PC-3 (cell line): Measurements from ENCODE around the gene TMEM201. TPM values are rescaled to one million over a fixed set of nuclear protein-coding genes. Genes with fewer than 3 reads are reported as not detected.

Source experiments
- ATAC-seq: fragments of 200-7000 bp; cut with Tn5 transposase; 2 replicates; pipeline ENCODE4 v1.9.1; 2020; ENCODE audit warnings: mild to moderate bottlenecking, moderate library complexity
- BruUV-seq: library from RNA; stranded (reverse); fragments of 400-500 nt; replicated peaks from 2 replicates; lab custom pipeline; 2021; lab: Mats Ljungman, UMichigan
- CTCF ChIA-PET: fragments of 300-600 bp; sonication (Branson Sonifier 250); formaldehyde crosslinking; loops from one replicate; lab custom pipeline; 2022; ENCODE audit warnings: antibody characterized with exemption; lab: Charles Lee
- POLR2A ChIA-PET: fragments of 300-600 bp; sonication (Branson Sonifier 250); formaldehyde crosslinking; loops from one replicate; lab custom pipeline; 2022; ENCODE audit warnings: antibody characterized with exemption; ENCODE audit not compliant: unreplicated experiment; lab: Charles Lee
- DNase-seq: peaks from one replicate; pipeline ENCODE4 v3.0.0-alpha.2; 2015
- H2AFZ ChIP-seq: fragments of 300-600 bp; sonication (generic); 2 replicates; pipeline ENCODE4 v1.6.0; 2016; ENCODE audit warnings: antibody characterized with exemption, low read length
- H3F3A ChIP-seq: fragments of 300-600 bp; sonication (generic); one replicate; pipeline ENCODE4 v1.6.0; 2017; ENCODE audit warnings: antibody characterized with exemption, low read length, control low read depth, mild to moderate bottlenecking; ENCODE audit not compliant: unreplicated experiment
- H3K27ac ChIP-seq: fragments of 300-600 bp; sonication (generic); 2 replicates; pipeline ENCODE4 v1.5.1; 2016; ENCODE audit warnings: mild to moderate bottlenecking, low read length
- H3K27me3 ChIP-seq: fragments of 300-600 bp; sonication (generic); 2 replicates; pipeline ENCODE4 v1.6.1; 2016; ENCODE audit warnings: low read length, mixed read lengths
- H3K36me3 ChIP-seq: fragments of 300-600 bp; sonication (generic); 2 replicates; pipeline ENCODE4 v1.6.1; 2016; ENCODE audit warnings: low read depth, mixed run types, low read length, mixed read lengths
- H3K4me1 ChIP-seq: fragments of 300-600 bp; sonication (generic); 2 replicates; pipeline ENCODE4 v1.5.1; 2016; ENCODE audit warnings: low read length; ENCODE audit not compliant: insufficient read depth
- H3K4me2 ChIP-seq: fragments of 300-600 bp; sonication (generic); 2 replicates; pipeline ENCODE4 v1.6.0; 2016; ENCODE audit warnings: low read length
- H3K4me3 ChIP-seq: fragments of 300-600 bp; sonication (generic); 2 replicates; pipeline ENCODE4 v1.5.1; 2016; ENCODE audit warnings: mild to moderate bottlenecking, low read length, mixed read lengths
- H3K79me2 ChIP-seq: fragments of 300-600 bp; sonication (generic); 2 replicates; pipeline ENCODE4 v1.6.1; 2017; ENCODE audit warnings: low read length, mixed read lengths
- H3K9ac ChIP-seq: fragments of 300-600 bp; sonication (generic); 2 replicates; pipeline ENCODE4 v1.6.0; 2016; ENCODE audit warnings: mild to moderate bottlenecking, low read length
- H3K9me2 ChIP-seq: fragments of 300-600 bp; sonication (generic); replicated peaks from 2 replicates; pipeline ENCODE4 v1.6.1; 2016; ENCODE audit warnings: mixed run types, low read length, mixed read lengths
- H3K9me3 ChIP-seq: fragments of 300-600 bp; sonication (generic); 2 replicates; pipeline ENCODE4 v1.6.1; 2016; ENCODE audit warnings: low read length, mixed read lengths
- H4K20me1 ChIP-seq: fragments of 300-600 bp; sonication (generic); 2 replicates; pipeline ENCODE4 v1.6.1; 2016; ENCODE audit warnings: low read length, mixed read lengths
- CTCF ChIP-seq: fragments of 300-600 bp; sonication (generic); conservative IDR thresholded peaks from 2 replicates; pipeline ENCODE4 v1.5.1; 2017; ENCODE audit warnings: antibody characterized with exemption, low read depth, mild to moderate bottlenecking, low read length
- EZH2 ChIP-seq: fragments of 300-600 bp; sonication (generic); IDR thresholded peaks from one replicate; pipeline ENCODE4 v1.6.1; 2017; ENCODE audit warnings: antibody characterized with exemption, mild to moderate bottlenecking, low read length; ENCODE audit not compliant: unreplicated experiment
- EZH2phosphoT487 ChIP-seq: fragments of 300-600 bp; sonication (generic); IDR thresholded peaks from 2 replicates; pipeline ENCODE4 v1.6.1; 2018; ENCODE audit warnings: mild to moderate bottlenecking, antibody characterized with exemption, low read length, borderline replicate concordance
- intact Hi-C: fragments of 100-400 bp; cut with micrococcal nuclease; formaldehyde crosslinking; loops from 2 replicates; pipeline ENCODE4 v1.9.0; 2023
- total RNA-seq: library from RNA; depleted of rRNA; stranded (reverse); fragments of >200 nt; gene quantifications from 2 replicates; pipeline ENCODE4 v1.2.3, GENCODE V29; 2014

The TMEM201 gene
- total RNA-seq, 1 experiment from 2014 or later = 13.8 TPM

- Histone ChIP-seq H3K9me2 (no peaks in the 10 kb centered on the region), H2AFZ (no peak overlapping the region), H3K4me1 (no peaks in the 10 kb centered on the region; the same call in 1 of the 2 replicates), H4K20me1 (no peaks in the 10 kb centered on the region), H3K36me3 (no peaks in the 10 kb centered on the region), H3K4me3 (no peak overlapping the region), H3K4me2 (no peak overlapping the region), H3K27ac (no peak overlapping the region), H3F3A (no peaks in the 10 kb centered on the region), H3K9ac (no peak overlapping the region), H3K27me3 (no peaks in the 10 kb centered on the region), H3K9me3 (no peaks in the 10 kb centered on the region), H3K79me2 (no peaks in the 10 kb centered on the region)
- POLR2A ChIA-PET = no interaction called here
- no peak for TF ChIP-seq EZH2
- no peak for TF ChIP-seq EZH2phosphoT487
- TF ChIP-seq CTCF = no peak
- ATAC-seq (no peak), DNase-seq (no peak)
- no TSS peak for BruUV-seq
- intact Hi-C loops = loop anchor here (5.0 kb wide), 1 partner anchor 58 kb away; no protein-coding TSS in a partner anchor
- CTCF ChIA-PET = no interaction called here
Measured at GRCh38 chr1:9629445-9630201, 40.9 kb downstream of the TMEM201 start.

- Histone ChIP-seq H3K9ac (no peak overlapping the region), H4K20me1 (no peaks in the 10 kb centered on the region), H2AFZ (no peak overlapping the region), H3K4me1 (no peaks in the 10 kb centered on the region; the same call in 1 of the 2 replicates), H3K4me2 (no peak overlapping the region), H3K27ac (no peak overlapping the region), H3K27me3 (no peaks in the 10 kb centered on the region), H3K9me2 (no peaks in the 10 kb centered on the region), H3K79me2 (no peaks in the 10 kb centered on the region), H3F3A (no peaks in the 10 kb centered on the region), H3K9me3 (no peaks in the 10 kb centered on the region), H3K4me3 (no peak overlapping the region), H3K36me3 (no peaks in the 10 kb centered on the region)
- TF ChIP-seq CTCF = no peak
- no peak for TF ChIP-seq EZH2
- TF ChIP-seq EZH2phosphoT487 = no peak
- no peak for DNase-seq
- ATAC-seq = no peak
- intact Hi-C loops = no loop called here
- CTCF ChIA-PET = no interaction called here
- POLR2A ChIA-PET = no interaction called here
- no TSS peak for BruUV-seq
Measured at GRCh38 chr1:9630331-9631111, 41.8 kb downstream of the TMEM201 start.
